ENCODE data around the gene CD209.

The CD209 gene

DNA sequence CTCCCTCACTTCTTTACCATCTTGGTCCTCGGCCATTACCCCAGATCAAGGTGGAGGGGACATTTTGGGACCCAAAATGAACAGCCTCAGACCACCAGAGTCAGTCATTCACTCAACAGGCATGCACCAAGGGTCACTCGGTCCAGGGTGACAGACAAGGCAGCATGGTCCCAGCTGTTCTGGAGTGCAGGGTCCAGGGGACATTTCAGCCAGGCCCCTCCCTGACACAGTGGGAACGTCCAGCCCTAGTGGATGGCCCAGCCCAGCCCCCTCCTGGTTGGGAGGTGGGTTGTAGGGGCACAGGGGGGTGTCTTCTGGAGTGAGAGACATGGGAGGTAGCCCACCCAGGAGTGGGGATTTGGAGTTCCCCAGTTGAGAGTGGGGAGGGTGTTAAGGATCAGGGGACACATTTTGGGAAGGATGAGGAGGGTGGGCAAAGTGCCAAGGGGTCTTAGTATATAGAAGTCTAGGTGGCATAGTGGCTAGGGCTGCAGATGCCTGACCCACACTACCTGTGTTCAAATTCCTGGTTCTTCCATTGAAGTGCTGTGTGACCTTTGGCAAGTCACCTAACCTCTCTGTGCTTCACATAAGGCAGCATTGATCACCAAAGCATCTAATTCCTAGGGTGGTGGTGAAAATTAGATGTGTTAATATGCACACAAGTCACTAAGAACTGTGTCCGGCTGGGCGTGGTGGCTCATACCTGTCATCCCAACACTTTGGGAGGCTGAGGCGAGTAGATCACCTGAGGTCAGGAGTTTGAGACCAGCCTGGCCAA is 42.9 kb downstream of the CD209 start:
- H3K4me3 ChIP-seq (ENCODE audit: low read depth, low read length), result no peak overlapping the region
- DNase-seq (ENCODE audit: low read depth), result no peak
- in situ Hi-C loops (cut with HindIII; ENCODE audit: low sequenced_read_pairs), result no loop called here
- TF ChIP-seq, protein P1, sequence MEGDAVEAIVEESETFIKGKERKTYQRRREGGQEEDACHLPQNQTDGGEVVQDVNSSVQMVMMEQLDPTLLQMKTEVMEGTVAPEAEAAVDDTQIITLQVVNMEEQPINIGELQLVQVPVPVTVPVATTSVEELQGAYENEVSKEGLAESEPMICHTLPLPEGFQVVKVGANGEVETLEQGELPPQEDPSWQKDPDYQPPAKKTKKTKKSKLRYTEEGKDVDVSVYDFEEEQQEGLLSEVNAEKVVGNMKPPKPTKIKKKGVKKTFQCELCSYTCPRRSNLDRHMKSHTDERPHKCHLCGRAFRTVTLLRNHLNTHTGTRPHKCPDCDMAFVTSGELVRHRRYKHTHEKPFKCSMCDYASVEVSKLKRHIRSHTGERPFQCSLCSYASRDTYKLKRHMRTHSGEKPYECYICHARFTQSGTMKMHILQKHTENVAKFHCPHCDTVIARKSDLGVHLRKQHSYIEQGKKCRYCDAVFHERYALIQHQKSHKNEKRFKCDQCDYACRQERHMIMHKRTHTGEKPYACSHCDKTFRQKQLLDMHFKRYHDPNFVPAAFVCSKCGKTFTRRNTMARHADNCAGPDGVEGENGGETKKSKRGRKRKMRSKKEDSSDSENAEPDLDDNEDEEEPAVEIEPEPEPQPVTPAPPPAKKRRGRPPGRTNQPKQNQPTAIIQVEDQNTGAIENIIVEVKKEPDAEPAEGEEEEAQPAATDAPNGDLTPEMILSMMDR (IDR thresholded peaks at IDR 0.05; ENCODE audit: low read depth, low read length, missing control alignments), result no peak

DNA sequence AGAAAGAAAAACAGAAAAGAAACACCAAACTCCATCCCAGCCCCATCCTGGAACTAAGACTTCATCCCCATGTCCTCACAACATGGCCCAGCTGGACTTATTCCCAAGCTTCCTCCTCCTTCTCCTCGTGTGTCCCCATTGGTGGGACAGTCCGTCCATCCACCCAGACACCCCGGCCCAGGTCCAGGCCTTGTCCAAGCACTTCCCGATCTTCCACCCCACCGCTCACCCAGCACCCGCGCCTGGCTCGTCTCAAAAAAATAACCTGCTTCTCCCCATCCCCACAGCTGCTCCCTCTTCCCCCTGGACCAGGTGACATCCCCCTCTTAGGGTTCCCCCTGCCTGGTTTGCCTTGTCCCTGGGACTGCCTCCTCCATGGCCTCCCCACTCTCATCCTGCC is 44.0 kb downstream of the CD209 start:
- TF ChIP-seq, protein P1 (IDR thresholded peaks at IDR 0.05; ENCODE audit: low read depth, low read length, missing control alignments), result no peak
- in situ Hi-C loops (cut with HindIII; ENCODE audit: low sequenced_read_pairs), result no loop called here
- H3K4me3 ChIP-seq (ENCODE audit: low read depth, low read length), result no peak overlapping the region
- no peak for DNase-seq (ENCODE audit: low read depth)

DNA sequence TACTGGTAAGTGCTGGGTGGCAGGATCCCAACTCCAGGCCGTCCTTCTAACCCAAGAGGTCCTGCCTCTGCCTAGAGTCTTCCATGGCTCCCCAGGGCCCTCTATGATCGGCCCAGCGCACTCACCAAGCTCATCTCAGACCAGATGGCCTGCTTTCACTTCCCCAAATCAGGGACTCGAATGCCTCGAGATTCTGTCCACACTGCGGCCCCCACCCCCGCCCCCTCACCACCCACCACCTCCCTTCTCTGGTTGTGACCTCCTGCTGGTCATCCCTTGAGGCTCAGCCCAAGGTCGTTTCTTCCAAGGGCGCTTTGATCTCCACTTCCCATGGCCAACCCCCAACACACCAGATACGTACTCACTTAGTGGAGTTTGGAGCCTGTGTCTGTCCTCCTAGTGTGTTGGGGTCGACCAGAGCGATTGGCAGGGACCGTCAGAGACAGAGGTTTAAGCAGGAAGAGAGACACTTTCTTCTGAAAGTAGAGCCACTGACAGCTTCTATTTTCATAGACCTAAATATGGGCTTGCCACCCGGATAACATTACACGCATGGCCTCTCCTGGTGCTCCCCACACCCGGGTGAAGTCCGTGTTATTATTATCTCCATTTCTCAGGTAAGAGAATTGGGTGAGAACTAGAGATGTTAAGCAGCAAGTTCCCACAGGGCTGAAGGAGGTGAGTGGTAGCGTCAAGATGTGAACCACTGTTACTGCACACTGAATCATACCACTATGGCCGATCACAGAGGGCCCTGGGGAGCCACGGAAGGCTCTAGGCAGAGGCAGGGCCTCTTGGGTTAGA is 45.5 kb downstream of the CD209 start, which contains the start of gene FCER2:
TSS of gene FCER2 (minus strand) at position 478 of the 804 bp plus-strand sequence. CDS start 2,371 bp downstream, outside the sequence.
- DNase-seq (ENCODE audit: low read depth), result no peak
- TF ChIP-seq, protein P1 (IDR thresholded peaks at IDR 0.05; ENCODE audit: low read depth, low read length, missing control alignments), result no peak
- in situ Hi-C loops (cut with HindIII; ENCODE audit: low sequenced_read_pairs), result no loop called here
- no peak within 1 kb of the TSS for H3K4me3 ChIP-seq (ENCODE audit: low read depth, low read length)

DNA sequence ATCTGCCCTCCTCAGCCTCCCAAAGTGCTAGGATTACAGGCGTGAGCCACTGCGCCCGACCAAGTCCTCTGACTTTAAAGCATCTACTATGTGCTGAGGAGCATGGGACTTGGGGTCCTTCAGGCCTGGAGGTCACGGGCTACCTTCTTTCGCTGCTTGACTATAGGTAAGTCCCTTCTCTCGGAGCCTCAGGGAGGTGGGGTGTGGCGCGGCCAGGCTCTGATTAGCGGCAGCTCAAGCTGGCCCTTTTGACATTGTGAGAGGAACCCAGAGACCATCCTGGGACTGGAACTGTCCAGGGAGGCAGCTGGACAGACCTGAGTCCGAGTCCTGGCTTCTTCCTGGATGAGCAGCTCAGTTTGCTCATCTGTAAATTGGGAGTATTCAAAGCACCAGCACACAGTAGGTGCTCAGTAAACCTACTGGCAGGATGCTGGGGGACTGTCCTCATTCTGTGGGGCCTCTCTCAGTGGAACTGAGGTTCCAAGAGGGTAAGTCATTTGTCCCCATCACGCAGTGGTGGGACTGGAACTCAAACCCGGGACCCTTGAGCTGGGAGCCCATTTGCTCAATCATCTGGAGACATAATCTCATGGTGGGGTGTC is 46.2 kb downstream of the CD209 start:
- H3K4me3 ChIP-seq (ENCODE audit: low read depth, low read length), result no peak overlapping the region
- no peak for DNase-seq (ENCODE audit: low read depth)
- TF ChIP-seq, protein P1 (IDR thresholded peaks at IDR 0.05; ENCODE audit: low read depth, low read length, missing control alignments), result no peak
- in situ Hi-C loops (cut with HindIII; ENCODE audit: low sequenced_read_pairs), result no loop called here

DNA sequence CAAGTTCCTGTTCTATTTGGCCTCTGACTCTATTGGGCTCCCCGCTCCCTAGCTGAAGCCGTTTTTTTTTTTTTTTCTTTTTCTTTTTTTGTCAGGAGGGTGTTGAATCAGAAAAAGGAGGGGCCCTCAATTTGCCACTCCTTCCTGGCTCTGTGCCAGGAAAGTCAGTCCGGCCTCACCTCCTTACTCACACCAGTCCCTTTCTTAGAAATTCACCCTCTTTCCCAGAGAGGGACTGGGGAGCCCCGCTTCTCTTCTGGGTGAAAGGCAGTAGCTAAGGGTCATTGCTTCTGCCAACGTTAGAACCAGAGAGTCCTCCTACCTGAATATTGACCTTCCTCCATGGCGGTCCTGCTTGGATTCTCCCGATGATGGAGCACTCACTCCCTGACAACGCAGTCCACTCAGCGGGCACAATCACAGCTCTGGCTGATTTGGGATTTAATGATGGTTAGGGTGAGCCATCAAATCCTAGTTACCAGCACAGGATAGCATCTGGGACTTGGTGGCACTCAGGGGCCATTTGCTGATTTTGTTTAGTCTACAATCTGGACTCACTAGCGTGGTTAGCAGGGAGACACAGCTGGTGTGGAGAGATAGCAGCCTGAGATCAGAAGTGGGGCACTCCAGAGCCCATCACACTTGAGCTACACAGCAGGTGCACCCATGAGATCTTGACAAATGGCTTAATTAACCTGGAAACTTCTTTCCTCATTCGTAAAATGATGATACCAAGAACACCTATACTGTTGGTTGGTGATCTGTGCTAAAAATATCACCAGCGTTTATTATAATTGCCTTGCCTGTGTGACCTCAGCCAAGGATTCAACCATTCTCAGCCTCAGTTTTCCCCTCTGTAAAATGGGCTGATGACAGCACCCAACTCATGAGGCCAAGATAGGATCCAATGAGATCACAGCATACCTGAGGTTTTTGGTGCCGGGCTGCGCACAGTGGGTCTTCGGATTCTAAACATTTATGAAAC is 47.6 kb downstream of the CD209 start:
- in situ Hi-C loops (cut with HindIII; ENCODE audit: low sequenced_read_pairs), result no loop called here
- H3K4me3 ChIP-seq (ENCODE audit: low read depth, low read length), result no peak overlapping the region
- DNase-seq (ENCODE audit: low read depth), result no peak
- TF ChIP-seq, protein P1 (IDR thresholded peaks at IDR 0.05; ENCODE audit: low read depth, low read length, missing control alignments), result no peak

Measured in astrocyte of the cerebellum (primary cell).